ENCODE data around the gene ZNF444.
"Not testable (repeated sequence)": the region's sequence is repeated elsewhere in the genome, so short reads cannot be mapped to it uniquely, and the experiment has no call there.

ZNF444 gene

GRCh38 chr19:56103027-56103614 lies 38.0 kb upstream of the ZNF444 start:
- no peak for DNase-seq (ENCODE audit: low read depth)
- TF ChIP-seq CTCF (conservative IDR thresholded peaks at IDR 0.05; ENCODE audit: low read length), result no peak

GRCh38 chr19:56104423-56104822 lies 36.7 kb upstream of the ZNF444 start:
- no peak overlapping the region for H3K4me3 ChIP-seq (ENCODE audit: low read length)
- no peak for DNase-seq (ENCODE audit: low read depth)
- no peak for TF ChIP-seq CTCF (conservative IDR thresholded peaks at IDR 0.05; ENCODE audit: low read length)

More at GRCh38 chr19:56103027-56103614, 38.0 kb upstream of the ZNF444 start:
- no peak overlapping the region for H3K4me3 ChIP-seq (ENCODE audit: low read length)

GRCh38 chr19:56105090-56105701 lies 35.9 kb upstream of the ZNF444 start:
- DNase-seq (ENCODE audit: low read depth), result peak; percentile 53
- TF ChIP-seq CTCF (conservative IDR thresholded peaks at IDR 0.05; ENCODE audit: low read length), result peak; percentile 60

GRCh38 chr19:56105831-56106396 lies 35.2 kb upstream of the ZNF444 start:
- not testable (repeated sequence) for DNase-seq (ENCODE audit: low read depth); H3K4me3 ChIP-seq (ENCODE audit: low read length)

More at GRCh38 chr19:56105090-56105701, 35.9 kb upstream of the ZNF444 start:
- no peak overlapping the region for H3K4me3 ChIP-seq (ENCODE audit: low read length)

- TF ChIP-seq CTCF (conservative IDR thresholded peaks at IDR 0.05; ENCODE audit: low read length), result no peak
- DNase-seq (ENCODE audit: low read depth), result no peak
- H3K4me3 ChIP-seq (ENCODE audit: low read length), result no peak overlapping the region
These were observed 34.7 kb upstream of the ZNF444 start for GRCh38 chr19:56106397-56106849.

GRCh38 chr19:56106993-56107392 lies 34.1 kb upstream of the ZNF444 start:
- DNase-seq (ENCODE audit: low read depth), result no peak
- no peak overlapping the region for H3K4me3 ChIP-seq (ENCODE audit: low read length)
- TF ChIP-seq CTCF (conservative IDR thresholded peaks at IDR 0.05; ENCODE audit: low read length), result no peak

GRCh38 chr19:56107626-56108351 lies 33.3 kb upstream of the ZNF444 start:
- TF ChIP-seq CTCF (conservative IDR thresholded peaks at IDR 0.05; ENCODE audit: low read length), result no peak
- DNase-seq (ENCODE audit: low read depth), result no peak
- H3K4me3 ChIP-seq (ENCODE audit: low read length), result no peak overlapping the region
